Hematopoietic multipotent progenitor cell treated with erythropoietin and hydrocortisone succinate and interleukin-3 and kit ligand, for 8 days (in vitro differentiated cells): ENCODE data around the gene ZCCHC4.
A peak's percentile ranks its signal among the peaks of the same experiment; 100 is the strongest.

Experiments
- DNase-seq: peaks from one replicate; pipeline ENCODE4 v3.0.0-alpha.2; 2015

Gene ZCCHC4

GRCh38 chr4:25312496-25313200 is at the start of gene ZCCHC4:
Gene ZCCHC4, plus strand, starts transcription at chr4:25312774. Its CDS starts 36 bp downstream, at chr4:25312810.
- peak; percentile 89 for DNase-seq

GRCh38 chr4:25271866-25272265 is 40.7 kb upstream of the ZCCHC4 start:
- no peak for DNase-seq

DNA sequence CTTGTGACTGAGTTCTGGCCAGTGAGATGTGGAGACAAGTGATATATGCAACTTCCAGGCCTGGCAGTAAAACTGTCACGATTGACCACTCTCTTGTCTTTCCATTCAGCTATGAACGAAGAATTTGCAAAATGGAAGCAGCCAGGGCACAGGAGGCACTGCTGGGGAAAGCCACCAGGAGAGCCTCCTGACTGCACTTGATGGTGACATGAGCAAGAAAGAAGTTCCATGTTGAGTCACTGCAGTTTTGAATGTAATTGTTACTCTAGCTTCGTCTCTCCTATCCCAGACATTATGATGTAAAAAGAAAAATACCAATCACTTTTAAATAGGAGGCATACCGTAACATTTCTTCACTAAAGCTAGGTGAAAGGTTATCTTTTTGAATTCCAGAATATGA is 32.4 kb upstream of the ZCCHC4 start:
- DNase-seq = no peak

DNA sequence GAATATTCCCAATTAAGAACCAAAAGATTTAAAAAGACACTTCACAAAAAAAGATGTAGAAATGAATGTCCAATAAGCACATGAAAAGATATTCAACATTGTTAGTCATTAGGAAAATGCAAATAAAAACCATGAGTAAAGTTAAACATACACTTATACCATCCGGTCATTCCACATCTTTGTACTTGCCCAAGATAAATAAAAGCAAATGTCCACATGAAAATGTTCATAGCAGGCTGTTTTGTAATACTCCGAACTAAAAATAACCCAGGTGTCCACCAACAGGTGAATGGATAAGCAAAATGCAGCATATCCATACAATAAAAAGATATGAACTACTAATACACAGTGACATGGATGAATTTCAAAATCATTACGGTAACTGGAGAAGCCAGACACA is 28.6 kb upstream of the ZCCHC4 start:
- DNase-seq = no peak

DNA sequence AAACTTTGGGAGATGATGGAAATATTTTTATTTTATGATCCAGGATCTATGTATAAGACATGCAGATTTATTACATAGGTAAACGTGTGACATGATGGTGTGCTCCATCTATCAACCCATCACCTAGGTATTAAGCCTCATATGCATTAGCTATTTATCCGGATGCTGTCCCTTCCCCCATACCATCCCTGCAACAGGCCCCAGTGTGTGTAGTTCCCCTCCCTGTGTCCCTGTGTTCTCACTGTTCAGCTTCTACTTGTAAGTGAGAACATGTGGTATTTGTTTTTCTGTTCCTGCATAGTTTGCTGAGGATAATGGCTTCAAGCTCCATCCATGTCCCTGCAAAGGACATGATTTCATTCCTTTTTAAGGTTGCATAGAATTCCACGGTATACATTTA is 28.1 kb upstream of the ZCCHC4 start:
- no peak for DNase-seq

DNA sequence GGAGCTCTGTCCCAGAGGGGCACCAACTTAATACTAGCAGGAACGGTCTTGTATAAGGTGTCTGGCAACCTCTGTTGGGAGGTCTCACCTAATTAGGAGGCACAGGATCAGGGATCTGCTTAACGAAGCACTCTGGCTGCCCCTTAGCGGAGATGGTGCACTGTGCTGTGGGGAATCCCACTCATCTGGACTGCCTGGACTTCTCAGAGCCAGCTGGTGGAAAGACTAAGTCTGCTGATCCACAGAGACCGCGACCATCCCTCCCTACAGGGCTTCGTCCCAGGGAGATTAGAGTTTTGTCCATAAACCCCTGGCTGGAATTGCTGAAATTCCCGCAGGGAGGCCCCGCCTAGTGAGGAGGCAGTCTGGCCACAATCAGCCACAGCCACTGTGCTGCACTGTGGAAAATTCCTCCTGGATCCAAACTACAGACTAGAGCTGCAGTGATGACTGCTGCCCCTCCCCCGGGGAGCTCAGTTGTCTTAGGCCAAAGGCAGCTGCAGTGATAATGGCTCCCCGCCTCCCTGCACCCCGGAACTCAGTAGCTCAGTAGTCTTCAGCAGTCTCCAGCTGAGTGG is 22.0 kb upstream of the ZCCHC4 start:
- no peak for DNase-seq

GRCh38 chr4:25291158-25291733 is 21.3 kb upstream of the ZCCHC4 start:
- no peak for DNase-seq

- DNase-seq = no peak
Observed at GRCh38 chr4:25297528-25298242, 14.9 kb upstream of the ZCCHC4 start.

- no peak for DNase-seq
Observed at GRCh38 chr4:25299476-25300203, 12.9 kb upstream of the ZCCHC4 start.

GRCh38 chr4:25301471-25301870 is 11.1 kb upstream of the ZCCHC4 start:
- no peak for DNase-seq

- DNase-seq = no peak
Observed at GRCh38 chr4:25302626-25303025, 9.9 kb upstream of the ZCCHC4 start.

DNA sequence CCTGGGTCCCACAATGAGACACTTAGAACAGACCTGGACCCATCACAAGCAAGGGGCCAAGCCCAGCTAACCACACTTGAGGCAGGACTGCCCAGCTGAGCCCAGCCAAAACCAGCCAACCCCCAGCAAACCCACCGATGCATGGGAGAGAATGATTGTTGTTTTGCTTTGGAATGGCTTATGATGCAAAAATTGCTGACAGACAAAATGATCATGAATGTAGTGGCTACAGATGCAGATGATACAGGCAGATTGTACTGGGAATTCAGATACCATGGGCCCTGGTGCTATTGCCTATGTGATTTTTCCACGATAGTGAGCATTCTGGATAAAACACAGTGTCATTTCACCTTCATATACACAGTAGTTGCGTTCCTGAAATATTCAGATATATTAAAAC is 9.0 kb upstream of the ZCCHC4 start:
- DNase-seq = no peak

DNA sequence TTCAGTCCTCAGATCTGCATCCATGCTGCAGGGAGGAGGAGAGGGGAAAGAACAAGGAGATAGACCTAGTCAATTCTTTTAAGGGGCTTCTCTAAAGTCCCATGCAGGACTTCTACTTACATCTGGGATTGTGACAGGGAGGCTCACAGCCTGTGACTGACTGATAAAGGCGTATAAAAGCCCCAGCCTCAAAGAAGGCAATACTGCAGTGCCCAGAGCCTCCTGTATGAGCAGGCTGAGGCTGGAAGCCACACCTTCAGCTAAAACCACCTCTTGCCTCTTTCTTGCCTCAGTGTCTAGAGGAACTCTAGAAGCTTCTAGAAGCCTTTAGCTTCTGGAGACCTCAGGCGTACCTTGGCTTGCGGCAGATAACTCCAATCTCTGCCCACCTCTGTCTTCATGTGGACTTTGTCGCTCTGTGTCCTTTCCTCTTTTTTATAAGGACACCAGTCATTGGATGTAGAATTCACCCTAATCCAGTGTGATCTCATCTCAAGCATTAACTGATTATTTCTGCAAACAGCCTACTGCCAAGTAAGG is 6.0 kb upstream of the ZCCHC4 start:
- peak; percentile 74 for DNase-seq

- no peak for DNase-seq
Observed at GRCh38 chr4:25307596-25307995, 5.0 kb upstream of the ZCCHC4 start.

GRCh38 chr4:25308306-25308705 is 4.3 kb upstream of the ZCCHC4 start:
- DNase-seq = no peak

GRCh38 chr4:25308761-25309160 is 3.8 kb upstream of the ZCCHC4 start:
- DNase-seq = no peak

DNA sequence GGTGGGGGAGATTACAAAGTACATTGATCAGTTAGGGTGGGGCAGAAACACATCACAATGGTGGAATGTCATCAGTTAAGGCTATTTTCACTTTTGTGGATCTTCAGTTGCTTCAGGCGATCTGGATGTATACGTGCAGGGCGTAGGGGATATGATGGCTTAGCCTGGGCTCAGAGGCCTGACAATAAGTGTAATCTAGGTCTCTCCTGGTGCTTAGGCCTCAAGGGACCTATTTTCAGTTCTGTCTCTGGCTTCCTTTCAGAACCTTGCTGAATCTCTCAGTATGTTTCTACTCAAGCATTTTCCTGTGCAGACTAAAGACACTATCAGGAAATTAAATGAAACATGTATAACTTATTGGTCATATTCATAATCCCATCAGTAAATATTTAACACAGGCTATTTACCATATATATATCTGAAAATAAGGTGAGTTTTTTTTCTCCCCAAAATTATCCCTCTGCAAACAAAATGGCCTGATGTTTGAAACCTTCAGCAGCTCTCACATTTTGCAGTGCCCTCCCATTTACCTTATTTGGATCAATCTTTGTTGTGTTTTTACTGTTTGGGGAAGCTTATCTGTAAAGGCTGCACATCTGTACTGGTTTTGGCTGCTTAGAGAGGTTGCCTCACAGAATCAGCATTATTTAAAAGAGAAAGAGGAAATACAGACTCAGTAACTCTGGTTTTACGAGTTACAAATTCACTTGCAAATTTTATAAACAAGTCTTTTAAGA is 2.3 kb upstream of the ZCCHC4 start:
- peak; percentile 80 for DNase-seq

DNA sequence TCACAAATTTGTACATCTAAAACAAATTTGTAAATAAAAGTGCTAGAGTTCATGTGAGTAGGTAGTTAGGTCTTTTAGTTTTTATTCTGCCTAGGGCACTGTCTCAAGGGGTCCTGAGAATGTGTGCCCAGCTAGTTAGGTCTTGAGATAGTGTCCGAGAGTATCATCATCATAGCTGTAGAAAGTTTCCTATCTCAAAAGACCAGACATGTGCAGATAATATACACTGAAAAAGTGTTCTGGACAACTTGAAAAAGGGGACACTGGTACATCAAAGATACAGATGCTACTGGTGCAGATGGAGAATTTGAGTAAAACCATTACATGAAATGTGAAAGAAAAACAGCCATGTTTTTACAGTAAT is 1.8 kb upstream of the ZCCHC4 start:
- peak; percentile 61 for DNase-seq

- peak; percentile 32 for DNase-seq
Observed at GRCh38 chr4:25313201-25313895, 774 bp downstream of the ZCCHC4 start.

DNA sequence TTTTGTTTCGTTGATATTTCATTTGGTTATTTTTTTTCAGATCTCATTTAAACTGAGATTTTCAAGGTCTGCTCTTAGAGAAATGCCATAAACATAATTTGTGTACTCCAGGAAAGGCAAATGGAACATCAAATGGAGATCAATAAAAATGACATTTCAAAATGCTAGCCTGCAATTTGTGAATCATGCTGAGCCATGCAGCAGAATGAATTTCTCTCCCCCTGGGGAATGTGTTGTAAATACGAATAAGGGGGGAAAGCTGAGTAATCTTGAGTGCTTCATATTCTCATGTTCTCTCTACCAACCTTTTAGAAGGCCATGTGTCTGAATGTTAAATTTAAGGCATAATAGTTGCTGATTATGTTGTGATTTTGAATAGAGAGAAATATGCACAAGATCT is 7.8 kb downstream of the ZCCHC4 start:
- DNase-seq = no peak

- DNase-seq = no peak
Observed at GRCh38 chr4:25320773-25321172, 8.2 kb downstream of the ZCCHC4 start.

GRCh38 chr4:25321703-25322102 is 9.1 kb downstream of the ZCCHC4 start:
- DNase-seq = no peak
